ENCODE measurements around the gene IFNL1. TPM values are rescaled to one million over a fixed set of nuclear protein-coding genes. Genes with fewer than 3 reads are reported as not detected.
"Not testable (repeated sequence)": the region's sequence is repeated elsewhere in the genome, so short reads cannot be mapped to it uniquely, and the experiment has no call there.

The IFNL1 gene
- not detected for total RNA-seq

DNA sequence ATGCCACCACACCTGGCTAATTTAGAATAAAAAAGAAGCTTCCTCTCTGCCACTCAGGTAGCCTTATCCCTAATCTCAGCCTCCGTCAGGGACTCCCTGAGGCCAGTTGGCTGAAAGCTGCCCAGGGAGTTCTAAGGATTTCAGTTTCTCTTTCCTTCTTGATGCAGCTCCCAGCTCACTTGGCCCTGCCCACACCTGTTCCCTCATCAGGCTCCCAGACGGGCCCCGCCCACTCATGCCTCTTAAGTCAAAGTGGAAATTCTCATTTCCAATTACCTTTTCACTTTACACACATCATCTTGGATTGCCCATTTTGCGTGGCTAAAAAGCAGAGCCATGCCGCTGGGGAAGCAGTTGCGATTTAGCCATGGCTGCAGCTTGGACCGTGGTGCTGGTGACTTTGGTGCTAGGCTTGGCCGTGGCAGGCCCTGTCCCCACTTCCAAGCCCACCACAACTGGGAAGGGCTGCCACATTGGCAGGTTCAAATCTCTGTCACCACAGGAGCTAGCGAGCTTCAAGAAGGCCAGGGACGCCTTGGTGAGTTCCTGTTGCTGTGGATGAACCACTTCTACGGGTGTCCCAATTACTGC, at the start of gene IFNL1:
Gene IFNL1 (plus strand): TSS at position 353 of the 591 bp plus-strand sequence. CDS start 15 bp downstream, at position 368.
- DNase-seq, result no peak

DNA sequence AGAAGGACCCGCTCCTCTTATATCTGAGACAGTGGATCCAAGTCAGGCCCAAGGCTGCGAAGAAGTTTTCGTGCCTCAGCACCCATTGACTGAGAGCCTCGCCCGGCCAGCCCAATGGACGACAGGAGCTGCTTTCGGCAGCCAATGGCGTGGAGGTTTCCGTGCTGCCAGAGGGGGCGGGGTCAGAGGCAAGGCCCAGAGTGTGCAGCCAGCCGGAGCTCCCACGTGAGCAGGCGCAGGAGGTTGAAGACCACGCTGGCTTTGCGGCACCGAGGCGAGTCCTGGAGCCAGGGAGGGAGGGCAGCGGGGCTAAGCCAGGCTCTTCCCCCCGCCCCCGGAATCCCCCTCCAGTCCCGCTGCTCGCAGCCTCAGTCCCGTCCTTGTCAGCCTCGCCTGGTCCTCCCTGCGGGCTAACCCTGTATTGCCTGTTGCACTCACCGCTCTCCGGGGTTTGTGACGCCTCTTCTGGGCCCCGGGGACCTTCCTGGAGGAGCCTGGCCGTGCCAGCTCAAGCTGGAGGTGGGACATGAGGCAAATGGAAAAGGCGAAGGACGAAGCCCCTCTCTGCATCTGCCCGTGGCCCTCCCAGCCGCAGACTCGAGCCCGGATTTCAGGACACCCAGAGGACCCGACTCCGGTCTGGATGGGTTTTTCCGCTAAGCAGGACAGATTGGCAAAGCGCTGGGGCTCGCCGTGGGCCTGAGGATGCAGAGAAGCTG, 49.1 kb upstream of the IFNL1 start:
- peak; percentile 10 for DNase-seq

DNA sequence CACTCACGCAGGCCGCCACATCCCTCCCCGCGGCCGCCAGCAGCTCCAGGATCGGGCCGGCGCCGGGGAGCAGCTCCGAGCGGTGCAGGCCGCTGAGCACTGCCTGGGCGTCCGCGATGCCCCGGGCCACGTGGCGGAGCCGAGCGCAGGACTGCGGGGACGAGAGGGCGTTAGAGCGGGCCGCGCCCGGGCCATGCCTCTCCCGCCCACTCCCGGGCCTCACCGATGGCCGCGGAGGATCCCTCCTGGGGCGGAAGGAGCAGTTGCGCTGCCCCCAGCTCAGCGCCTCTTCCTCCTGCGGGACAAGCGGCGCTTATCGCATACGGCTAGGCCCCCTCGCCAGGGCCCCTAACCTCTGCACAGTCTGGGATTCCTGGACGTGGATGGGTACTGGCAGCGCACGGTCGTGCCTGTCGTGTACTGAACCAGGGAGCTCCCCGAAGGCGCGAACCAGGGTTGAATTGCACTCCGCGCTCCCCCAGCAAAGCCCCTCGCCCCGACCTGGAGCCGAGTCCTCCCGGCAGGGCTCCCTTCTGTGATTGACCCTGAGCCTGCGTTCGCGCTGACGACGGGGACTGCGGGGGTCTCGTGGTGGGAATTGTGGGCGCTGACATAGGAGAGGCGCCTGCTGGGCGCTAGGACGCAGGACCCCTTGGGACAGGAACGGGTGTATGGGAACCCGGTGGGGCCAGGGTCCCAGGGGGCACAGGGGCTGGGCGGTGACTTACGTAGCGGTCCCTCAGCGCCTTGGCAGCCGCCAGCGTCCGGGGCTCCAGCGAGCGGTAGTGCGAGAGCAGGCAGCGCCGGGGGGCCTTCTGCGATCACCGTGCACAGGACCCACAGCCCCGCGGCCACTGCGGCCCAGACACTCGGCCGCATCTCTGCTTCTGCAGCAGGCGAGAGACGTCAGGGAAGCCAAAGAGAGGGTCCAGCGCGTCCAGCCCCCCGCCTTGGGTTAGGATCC, 48.2 kb upstream of the IFNL1 start:
- no peak for DNase-seq

DNA sequence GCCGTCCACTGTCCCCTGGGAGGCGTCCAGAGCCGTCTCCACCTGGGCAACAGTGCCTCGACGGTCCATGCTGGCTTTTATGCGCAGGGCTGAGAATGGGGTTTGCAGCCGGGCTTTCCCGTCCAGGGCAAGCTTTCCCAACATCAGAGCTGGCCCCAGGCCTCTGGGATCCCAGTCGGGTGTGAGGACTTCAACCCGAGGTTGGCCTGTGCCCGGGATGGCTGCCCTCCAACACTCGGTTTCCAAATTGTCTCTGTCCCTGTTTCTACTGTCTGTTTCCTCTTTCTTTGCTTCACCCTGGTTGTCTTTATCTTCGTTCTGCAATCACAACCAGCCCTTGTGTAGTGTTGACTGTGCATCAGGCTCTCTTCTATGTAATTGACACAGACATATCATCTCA, 47.4 kb upstream of the IFNL1 start, which contains the start of gene IFNL4:
Gene IFNL4 (minus strand): TSS at position 51 of the 400 bp plus-strand sequence.
- no peak for DNase-seq

DNA sequence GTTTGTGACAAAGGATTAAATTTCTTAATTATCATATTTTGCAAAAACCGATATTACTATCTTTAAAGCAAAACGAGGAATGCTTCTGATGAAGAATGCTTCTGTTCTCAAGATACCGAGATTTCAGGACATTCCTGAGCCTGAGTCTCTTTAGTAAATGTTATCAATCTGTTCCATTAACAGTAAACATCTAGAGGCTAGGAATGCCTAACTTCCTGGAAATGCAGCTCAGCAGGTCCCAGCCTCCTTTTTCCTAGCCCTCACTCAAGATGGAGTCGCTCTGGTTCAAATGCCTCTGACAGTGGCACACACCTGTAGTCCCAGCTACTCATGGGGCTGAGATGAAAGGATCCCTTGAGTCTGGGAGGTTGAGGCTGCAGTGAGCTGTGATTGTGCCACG, 45.1 kb upstream of the IFNL1 start:
- no peak for DNase-seq

DNA sequence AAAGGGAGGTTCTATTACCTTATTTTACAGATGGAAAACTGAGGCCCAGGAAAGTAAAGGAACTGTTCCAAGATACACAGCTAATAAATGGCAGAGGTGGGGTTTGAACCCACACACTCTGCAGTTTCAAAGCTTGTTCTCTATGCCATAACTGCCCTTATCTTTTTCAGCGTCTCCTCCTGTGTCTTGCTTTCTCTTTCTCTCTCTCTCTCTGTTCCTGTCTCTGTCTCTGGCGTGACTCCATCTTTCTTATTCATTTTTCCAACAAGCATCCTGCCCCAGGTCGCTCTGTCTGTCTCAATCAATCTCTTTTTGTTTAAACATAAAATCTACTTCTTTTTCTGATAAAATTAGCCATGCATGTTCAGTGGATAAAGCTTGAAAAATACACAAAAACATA, 44.4 kb upstream of the IFNL1 start:
- no peak for DNase-seq

DNA sequence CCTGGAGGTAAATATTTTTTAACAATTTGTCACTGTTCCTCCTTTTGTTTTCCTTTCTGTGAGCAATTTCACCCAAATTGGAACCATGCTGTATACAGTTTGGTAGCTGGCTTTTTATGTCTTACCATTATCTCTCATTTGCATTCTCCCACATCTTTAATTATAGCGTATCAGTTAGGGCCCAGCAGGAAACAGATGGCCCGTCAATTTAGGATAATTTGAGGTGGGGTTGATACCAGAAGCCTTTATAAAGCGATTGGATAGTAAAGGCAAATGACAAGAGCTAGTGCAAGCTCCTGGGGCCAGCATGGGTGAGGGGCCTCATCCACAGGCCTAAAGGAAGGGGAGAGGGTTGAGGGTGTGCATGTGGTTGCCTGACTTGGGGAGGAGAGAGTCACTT, 43.7 kb upstream of the IFNL1 start:
- no peak for DNase-seq

DNA sequence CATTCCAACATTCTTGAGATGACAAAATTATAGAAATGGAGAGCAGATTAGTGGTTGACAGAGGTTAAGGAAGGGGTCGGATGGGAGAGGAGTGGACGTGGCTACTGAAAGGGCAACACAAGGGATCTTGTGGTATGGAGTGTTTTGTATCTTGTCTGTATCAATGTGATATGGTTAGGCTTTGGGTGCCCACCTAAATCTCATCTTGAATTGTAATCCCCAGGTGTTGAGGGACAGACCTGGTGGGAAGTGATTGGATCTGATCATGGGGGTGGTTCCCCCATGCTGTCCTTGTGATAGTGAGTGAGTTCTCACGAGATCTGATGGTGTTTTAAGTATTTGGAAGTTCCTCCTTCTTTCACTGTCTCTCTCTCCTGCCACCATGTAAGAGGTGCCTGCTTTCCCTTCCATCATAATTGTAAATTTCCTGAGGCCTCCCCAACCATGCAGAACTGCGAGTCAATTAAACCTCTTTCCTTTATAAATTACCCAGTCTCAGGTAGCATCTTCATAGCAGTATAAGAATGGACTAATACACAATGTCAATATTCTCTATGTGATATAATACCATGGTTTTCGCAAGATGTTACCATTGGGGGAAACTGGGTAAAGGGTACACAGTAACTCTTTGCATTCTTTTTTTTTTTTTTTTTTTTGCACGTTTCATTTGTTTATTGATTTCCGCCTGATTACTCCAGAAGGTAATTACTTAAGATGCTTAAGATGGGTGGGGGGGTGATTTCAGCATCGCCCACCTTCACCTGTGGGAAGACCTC, 42.6 kb upstream of the IFNL1 start:
- DNase-seq, result no peak

DNA sequence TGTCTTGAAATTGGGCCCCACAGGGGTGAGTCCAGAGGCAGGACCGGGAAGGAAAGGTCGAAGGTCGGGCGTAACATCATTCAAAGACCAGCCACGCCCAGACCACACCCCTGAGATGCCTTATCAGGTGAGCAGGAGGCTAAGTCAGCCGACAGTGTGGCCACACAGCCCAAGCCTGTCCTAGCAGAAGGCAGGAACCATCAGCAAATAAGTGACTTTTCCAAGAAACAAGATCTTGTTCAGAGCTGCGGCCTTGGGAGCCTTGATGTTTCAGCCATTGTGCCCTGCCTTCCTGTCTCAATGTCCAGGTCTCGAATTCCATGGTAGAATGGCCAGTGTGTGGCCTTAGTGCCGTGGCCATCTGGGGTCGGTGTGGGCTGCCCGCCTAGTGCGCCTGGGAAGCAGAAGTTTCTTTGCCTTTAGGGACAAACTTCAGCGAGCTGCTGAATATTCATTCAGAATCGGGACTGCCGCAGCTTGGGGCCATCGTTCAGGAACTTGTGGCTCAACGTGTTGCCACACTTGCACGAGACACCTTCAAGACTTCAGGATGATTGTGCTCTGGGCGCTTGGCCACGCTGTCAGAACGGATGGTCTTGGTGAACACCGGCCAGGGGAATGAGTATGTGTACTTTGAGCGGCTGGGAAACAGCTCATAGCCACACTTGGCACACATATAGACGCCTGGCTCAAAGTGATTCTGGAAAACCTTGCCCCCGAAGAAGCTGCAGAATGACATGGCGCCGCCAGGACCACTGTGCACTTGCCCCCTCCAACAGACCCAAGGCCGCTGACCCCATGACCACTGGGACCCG, 41.5 kb upstream of the IFNL1 start:
- no peak for DNase-seq

DNA sequence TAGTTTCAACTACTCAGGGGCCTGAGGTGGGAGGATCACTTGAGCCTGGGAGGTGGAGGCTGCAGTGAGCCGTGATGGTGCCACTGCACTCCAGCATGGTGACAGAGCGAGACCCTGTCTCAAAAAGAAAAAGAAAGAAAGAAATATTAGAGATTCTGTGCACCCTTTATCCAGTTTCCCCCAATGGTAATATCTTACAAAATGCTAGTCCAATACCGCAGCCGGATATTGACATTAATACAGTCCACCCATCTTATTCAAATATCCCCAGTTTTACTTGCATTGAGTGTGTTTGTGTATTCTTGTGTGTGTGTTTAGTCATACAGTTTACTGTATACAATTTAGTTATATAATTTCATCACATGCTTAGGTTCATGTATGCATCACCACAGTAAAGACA, 39.0 kb upstream of the IFNL1 start:
- DNase-seq, result no peak

DNA sequence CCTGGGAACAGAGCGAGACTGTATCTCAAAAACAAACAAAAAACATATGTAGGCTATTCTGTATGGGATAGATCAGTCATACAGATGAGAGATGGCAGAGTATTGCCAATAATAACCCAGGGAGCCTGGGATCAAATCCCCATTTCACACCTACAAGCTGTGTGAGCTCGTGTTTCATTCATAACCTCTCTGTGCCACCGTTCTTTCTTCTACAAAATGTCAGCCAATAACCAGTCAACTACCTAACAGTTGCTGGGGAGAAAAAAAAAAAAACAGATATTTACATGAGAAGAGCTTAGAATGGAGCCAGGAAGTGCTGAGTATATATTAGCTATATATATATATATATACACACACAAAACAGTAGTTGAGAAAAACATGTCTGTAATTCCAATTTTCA, 34.5 kb upstream of the IFNL1 start:
- DNase-seq, result no peak

DNA sequence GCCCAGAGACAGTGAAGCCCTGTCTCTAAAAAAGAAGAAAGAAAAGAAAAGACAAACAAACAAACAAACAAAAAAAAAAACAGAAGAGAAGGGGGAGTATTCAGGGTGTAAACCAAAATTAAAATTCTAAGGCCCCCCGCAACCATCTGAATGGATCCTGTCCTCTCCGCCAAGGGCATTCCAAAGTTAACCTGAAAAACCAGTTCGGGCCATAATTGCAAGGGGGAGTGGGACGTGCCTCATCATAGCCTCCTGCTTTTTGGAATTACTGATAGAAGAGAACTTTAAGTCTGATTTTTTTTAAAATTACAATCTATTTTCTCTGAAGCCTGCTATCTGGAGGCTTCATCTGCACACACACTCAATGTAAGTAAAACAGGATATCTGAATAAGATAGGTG, 33.7 kb upstream of the IFNL1 start:
- no peak for DNase-seq

DNA sequence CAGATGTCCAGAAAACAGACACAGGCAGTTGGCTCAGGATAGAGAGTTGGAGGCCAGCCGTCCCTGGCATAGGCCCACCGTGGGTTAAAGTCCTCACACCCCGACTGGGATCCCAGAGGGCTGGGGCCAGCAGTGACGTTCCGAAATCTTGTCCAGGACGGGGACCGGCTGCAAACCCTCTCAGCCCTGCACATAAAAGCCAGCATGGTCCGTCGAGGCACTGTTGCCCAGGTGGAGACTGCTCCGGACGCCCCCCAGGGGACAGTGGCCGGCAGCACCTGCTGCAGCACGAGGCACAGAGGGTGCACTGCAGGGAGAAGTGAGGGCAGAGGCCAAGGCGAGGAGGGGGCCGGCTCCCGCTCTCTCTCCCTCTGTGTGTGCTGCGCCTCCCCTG, 32.3 kb upstream of the IFNL1 start:
- DNase-seq, result no peak

DNA sequence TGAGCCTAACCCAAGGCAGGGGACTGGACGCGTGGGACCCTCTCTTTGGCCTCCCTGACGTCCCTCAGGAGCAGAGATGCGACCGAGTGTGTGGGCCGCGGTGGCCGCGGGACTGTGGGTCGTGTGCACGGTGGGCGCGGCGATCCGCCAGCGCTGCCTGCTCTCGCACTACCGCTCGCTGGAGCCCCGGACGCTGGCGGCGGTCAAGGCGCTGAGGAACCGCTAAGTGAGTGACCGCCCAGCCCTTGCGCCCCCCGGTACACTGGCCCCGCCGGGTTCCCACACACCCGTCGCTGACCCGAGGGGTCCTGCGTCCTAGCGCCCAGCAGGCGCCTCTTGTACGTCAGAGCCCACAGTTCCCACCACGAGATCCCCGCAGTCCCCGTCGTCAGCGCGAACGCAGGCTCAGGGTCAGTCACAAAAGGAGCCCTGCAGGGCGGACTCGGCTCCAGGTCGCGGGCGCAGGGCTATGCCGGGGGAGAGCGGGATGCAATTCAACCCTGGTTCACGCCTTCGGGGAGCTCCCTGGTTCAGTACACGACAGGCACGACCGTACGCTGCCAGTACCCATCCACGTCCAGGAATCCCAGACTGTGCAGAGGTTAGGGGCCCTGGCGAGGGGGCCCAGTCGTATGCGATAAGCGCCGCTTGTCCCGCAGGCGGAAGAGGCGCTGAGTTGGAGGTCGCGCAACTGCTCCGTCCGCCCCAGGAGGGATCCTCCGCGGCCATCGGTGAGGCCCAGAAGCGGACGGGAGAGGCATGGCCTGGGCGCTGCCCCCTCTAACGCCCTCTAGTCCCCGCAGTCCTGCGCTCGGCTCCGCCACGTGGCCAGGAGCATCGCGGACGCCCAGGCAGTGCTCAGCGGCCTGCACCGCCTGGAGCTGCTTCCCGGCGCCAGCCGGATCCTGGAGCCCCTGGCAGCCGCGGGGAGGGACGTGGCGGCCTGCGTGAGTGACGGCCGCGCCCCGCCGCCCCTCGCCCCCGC, 31.6 kb upstream of the IFNL1 start:
- DNase-seq, result no peak

DNA sequence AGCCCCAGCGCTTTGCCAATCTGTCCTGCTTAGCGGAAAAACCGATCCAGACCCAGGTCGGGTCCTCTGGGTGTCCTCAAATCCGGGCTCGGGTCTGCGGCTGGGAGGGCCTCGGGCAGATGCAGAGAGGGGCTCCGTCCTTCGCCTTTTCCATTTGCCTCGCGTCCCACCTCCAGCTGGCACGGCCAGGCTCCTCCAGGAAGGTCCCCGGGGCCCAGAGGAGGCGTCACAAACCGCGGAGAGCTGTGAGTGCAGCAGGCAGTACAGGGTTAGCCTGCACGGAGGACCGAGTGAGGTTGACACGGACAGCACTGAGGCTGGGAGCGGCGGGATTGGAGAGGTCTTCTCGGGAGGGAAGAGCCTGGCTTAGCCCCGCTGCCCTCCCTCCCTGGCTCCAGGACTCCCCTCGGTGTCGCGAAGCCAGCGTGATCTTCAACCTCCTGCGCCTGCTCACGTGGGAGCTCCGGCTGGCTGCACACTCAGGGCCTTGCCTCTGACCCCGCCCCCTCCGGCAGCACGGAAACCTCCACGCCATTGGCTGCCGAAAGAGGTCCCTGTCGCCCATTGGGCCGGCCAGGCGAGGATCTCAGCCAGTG, 30.8 kb upstream of the IFNL1 start:
- DNase-seq, result no peak

DNA sequence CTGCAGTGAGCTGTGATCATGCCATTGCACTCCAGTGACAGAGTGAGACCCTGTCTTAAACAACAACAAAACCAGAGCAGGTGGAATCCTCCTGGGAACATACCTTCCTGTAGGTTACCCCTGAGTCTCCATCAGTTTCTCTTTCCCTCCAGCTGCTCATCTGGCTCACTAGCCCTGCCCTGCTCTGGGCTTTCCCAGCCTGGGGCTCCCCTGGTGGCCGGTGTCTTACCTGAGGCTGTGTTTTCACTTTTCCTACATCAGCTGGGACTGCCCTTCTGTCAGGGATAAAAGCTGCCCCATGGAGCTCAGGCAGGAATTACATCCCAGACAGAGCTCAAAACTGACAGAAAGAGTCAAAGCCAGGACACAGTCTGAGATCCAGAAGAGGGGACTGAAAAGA, 28.1 kb upstream of the IFNL1 start, which contains the start of gene IFNL2:
Gene IFNL2 (plus strand): TSS at position 312 of the 400 bp plus-strand sequence. CDS start 173 bp downstream, outside the sequence.
- DNase-seq, result not testable (repeated sequence)

DNA sequence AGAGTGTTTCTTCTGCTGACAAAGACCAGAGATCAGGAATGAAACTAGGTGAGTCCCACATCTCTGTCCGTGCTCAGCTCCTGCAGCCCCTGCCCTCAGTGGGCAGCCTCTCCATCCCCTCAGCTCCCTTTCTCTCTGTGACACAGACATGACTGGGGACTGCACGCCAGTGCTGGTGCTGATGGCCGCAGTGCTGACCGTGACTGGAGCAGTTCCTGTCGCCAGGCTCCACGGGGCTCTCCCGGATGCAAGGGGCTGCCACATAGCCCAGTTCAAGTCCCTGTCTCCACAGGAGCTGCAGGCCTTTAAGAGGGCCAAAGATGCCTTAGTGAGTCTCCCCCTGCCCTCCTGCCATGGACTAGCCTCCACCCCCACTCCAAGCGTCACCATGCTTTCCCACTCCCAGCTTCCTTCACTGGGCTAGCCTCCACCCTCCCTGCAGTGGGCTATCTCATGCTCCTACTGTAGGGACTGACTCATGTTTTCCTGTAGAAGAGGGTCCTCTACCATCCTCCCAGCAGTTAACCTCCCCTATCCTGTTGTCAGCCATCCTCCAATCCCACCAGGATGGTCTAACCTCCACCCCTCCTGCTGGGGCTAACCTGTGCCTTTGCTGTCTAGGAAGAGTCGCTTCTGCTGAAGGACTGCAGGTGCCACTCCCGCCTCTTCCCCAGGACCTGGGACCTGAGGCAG, 27.5 kb upstream of the IFNL1 start:
- not testable (repeated sequence) for DNase-seq

DNA sequence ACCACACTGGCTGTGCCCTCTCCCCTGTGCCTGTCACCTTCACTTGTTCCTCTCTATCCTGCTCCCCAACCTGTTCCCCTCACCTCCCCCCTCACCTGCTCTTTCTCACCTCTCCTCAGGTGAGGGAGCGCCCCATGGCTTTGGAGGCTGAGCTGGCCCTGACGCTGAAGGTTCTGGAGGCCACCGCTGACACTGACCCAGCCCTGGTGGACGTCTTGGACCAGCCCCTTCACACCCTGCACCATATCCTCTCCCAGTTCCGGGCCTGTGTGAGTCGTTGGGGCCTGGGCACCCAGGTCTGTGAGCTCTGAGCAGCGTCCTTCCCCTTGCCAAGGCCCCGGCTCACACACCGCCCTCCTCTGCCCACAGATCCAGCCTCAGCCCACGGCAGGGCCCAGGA, 26.8 kb upstream of the IFNL1 start:
- DNase-seq, result not testable (repeated sequence)

Measured in occipital lobe (tissue), 2 donors.